Lower leg skin (tissue), 3 donors: ENCODE results near the gene PLIN3.
"Not testable (repeated sequence)": the region's sequence is repeated elsewhere in the genome, so short reads cannot be mapped to it uniquely, and the experiment has no call there.

Experiments used
- CTCF ChIP-seq, 3 donors: fragments of 450-650 bp; IDR thresholded peaks; one replicate each; pipeline ENCODE4 v1.5.1; 2016; ENCODE audit warnings: antibody characterized with exemption in 3 of 3, mild to moderate bottlenecking in 3 of 3, moderate library complexity in 2 of 3
- POLR2A ChIP-seq, 2 donors: fragments of 450-650 bp; IDR thresholded peaks; one replicate each; pipeline ENCODE4 v1.6.1; 2016 to 2017; ENCODE audit warnings: antibody characterized with exemption in 2 of 2, mild to moderate bottlenecking in 1 of 2, moderate library complexity in 1 of 2

DNA sequence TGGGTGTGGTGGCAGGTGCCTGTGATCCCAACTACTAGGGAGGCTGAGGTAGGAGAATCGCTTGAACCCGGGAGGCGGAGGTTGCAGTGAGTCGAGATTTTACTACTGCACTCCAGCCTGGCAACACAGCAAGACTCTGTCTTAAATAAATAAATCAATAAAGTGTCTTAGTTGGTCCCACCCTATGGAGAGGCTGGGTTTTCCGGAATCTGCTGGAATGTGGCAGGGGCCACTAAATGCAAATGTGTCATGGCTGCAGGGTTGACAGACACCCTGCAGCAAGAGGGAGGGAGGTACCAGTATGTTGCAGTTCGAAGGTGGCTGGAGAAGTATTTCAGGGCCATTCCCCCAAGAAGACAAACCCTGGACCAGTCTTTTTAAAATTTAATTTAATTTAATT lies 17.5 kb upstream of the PLIN3 start:
- TF ChIP-seq POLR2A, CTCF (IDR thresholded peaks at IDR 0.05): not testable (repeated sequence)
